HL-60/S4 (cell line): Measurements from ENCODE around the gene PCIF1.
"Not testable (repeated sequence)": the region's sequence is repeated elsewhere in the genome, so short reads cannot be mapped to it uniquely, and the experiment has no call there.

ENCODE experiments used
- in situ Hi-C: fragments of 300-500 bp; cut with MboI; formaldehyde crosslinking; loops from 2 replicates; pipeline ENCODE4 v1.14.3; 2022; ENCODE audit warnings: low sequenced_read_pairs

The PCIF1 gene

GRCh38 chr20:45988830-45989229 is 54.3 kb downstream of the PCIF1 start:
- in situ Hi-C loops: not testable (repeated sequence)

DNA sequence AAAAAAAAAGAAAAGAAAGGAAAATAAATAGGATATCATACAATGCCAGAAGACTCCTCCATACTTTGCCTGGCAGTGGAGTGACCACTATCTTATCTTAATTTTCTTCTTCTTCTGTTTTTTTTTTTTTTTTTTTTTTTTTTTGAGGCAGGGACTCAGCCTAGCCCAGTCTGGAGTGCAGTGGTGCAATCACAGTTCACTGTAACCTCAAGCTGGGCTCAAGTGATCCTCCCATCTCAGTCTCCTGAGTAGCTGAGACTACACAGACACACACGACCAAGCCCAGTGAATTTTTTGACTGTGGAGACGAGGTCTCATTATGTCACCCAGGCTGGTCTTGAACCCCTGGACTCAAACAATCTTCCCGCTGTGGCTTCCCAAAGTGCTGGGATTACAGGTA is 57.1 kb downstream of the PCIF1 start:
- in situ Hi-C loops: no loop called here

GRCh38 chr20:45993197-45993951 is 58.9 kb downstream of the PCIF1 start:
- in situ Hi-C loops: no loop called here

GRCh38 chr20:45994761-45995493 is 60.4 kb downstream of the PCIF1 start:
- in situ Hi-C loops: no loop called here

- in situ Hi-C loops: not testable (repeated sequence)
These were observed 61.1 kb downstream of the PCIF1 start for GRCh38 chr20:45995495-45996097.

GRCh38 chr20:45997187-45997586 is 62.7 kb downstream of the PCIF1 start:
- in situ Hi-C loops: no loop called here
